ENCODE measurements around the gene KIAA0825. TPM values are rescaled to one million over a fixed set of nuclear protein-coding genes. Genes with fewer than 3 reads are reported as not detected.
"Not testable (repeated sequence)": the region's sequence is repeated elsewhere in the genome, so short reads cannot be mapped to it uniquely, and the experiment has no call there.

The KIAA0825 gene
- total and polyA plus RNA-seq, 12 donors, result 0.34 to 11.5 (median 3.1) TPM

DNA sequence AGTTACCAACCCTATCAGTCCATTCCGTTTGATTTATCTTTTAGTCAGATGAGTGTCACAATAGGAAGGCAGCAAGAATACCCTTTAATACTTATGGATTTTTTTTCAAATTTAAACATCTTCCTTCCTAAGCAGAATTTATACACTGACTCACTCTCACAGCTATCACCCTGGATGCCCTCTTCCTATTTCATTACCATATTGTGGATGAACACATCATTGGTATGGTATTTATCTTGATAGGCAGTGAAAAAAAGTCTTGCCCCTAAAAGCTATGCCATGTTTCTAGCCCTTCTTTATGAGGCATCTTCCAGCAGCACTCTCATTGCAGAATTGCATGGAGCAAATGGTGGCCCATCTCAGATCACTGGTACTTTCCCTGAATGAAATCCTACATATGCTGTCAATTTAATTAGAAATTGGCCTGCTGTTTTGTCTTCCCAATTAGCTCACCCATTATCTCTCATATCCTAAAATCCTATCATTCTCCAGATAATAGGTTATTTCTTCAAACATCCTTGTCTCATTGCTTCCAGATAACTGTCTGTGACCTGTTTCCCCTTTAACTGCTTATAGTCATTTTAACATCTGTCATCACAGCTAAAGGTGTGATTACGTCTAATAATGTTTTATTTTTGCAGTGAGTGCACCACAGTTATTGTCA is 443.5 kb downstream of the KIAA0825 start:
- intact Hi-C loops (cut with DNase I), result no loop called here
- DNase-seq, result no peak
- no peak overlapping the region for H3K4me3 ChIP-seq
- no peaks in the 10 kb centered on the region for H3K27me3 ChIP-seq
- no peaks in the 10 kb centered on the region for H3K9me3 ChIP-seq (replicated peaks in 1 of 3)
- TF ChIP-seq, protein P1, sequence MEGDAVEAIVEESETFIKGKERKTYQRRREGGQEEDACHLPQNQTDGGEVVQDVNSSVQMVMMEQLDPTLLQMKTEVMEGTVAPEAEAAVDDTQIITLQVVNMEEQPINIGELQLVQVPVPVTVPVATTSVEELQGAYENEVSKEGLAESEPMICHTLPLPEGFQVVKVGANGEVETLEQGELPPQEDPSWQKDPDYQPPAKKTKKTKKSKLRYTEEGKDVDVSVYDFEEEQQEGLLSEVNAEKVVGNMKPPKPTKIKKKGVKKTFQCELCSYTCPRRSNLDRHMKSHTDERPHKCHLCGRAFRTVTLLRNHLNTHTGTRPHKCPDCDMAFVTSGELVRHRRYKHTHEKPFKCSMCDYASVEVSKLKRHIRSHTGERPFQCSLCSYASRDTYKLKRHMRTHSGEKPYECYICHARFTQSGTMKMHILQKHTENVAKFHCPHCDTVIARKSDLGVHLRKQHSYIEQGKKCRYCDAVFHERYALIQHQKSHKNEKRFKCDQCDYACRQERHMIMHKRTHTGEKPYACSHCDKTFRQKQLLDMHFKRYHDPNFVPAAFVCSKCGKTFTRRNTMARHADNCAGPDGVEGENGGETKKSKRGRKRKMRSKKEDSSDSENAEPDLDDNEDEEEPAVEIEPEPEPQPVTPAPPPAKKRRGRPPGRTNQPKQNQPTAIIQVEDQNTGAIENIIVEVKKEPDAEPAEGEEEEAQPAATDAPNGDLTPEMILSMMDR (IDR thresholded peaks at IDR 0.05), result no peak
- no peak for TF ChIP-seq POLR2A (IDR thresholded peaks at IDR 0.05)
- H3K4me1 ChIP-seq (replicated peaks in 1 of 2), result no peaks in the 10 kb centered on the region
- 80 to 94% (median 91%) methylated on average over 2 of the region's 2 CpGs for WGBS, 4 donors
- no peaks in the 10 kb centered on the region for H3K36me3 ChIP-seq (replicated peaks in 1 of 2)
- no peak overlapping the region for H3K27ac ChIP-seq

DNA sequence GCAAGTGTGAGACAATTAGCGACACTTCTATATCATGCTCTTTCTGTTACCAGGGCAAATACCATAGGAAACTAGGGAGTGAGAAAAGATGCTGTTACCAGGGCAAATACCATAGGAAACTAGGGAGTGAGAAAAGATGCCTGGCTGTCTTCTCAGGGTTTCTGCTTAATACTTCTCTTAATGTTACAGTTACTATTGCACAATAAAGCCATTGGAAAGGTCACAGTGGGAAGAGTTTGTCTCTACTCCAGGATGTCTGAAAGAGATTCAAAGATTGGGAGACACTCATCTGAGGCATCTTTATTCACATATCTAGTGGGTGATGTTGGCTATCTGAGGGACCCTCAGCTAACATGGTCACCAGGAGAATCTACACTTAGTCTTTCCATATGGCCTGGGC is 445.3 kb downstream of the KIAA0825 start:
- 94 to 99% (median 96%) methylated on average over 1 of the region's 1 CpG for WGBS, 4 donors
- DNase-seq, result no peak

DNA sequence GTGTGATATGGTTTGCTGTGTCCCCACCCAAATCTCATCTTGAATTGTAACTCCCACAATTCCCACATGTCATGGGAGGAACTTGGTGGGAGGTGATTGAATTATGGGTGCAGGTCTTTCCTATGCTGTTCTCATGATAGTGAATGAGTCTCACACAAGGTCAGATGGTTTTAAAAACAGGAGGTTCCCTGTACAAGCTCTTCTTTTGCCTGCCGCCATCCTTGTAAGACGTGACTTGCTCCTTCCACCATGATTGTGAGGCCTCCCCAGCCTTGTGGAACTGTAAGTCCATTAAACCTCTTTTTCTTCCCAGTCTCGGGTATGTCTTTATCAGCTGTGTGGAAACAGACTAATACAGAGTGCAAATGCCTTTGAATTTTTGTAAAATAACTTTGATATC is 447.3 kb downstream of the KIAA0825 start:
- H3K4me3 ChIP-seq; H3K36me3 ChIP-seq (replicated peaks in 1 of 2); DNase-seq; H3K4me1 ChIP-seq (replicated peaks in 1 of 2); H3K9me3 ChIP-seq (replicated peaks in 1 of 3); H3K27me3 ChIP-seq; intact Hi-C loops (cut with DNase I); H3K27ac ChIP-seq: not testable (repeated sequence)
- WGBS, 4 donors, result 91 to 95% (median 93%) methylated on average over 3 of the region's 3 CpGs

More for the DNA sequence above, 445.3 kb downstream of the KIAA0825 start:
- Histone ChIP-seq H3K4me3 (no peak overlapping the region), H3K27ac (no peak overlapping the region), H3K9me3 (replicated peaks in 1 of 3) (no peaks in the 10 kb centered on the region), H3K27me3 (no peaks in the 10 kb centered on the region), H3K4me1 (replicated peaks in 1 of 2) (no peaks in the 10 kb centered on the region), H3K36me3 (replicated peaks in 1 of 2) (no peaks in the 10 kb centered on the region)
- TF ChIP-seq POLR2A (IDR thresholded peaks at IDR 0.05), result no peak
- intact Hi-C loops (cut with DNase I), result no loop called here

DNA sequence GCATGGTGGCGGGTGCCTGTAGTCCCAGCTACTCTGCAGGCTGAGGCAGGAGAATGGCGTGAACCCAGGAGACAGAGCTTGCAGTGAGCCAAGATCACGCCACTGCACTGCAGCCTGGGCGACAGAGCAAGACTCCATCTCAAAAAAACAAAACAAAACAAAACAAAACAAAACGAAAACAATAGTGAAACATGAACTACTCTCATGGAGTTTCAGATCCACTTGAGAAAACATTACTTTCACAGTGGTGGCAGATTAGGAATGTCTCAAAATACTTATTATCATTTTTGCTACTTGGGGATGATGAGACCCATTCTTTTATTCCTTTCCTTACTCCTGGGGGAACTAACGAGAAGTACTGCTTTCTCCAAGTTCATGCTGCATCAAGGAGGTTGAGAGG is 448.2 kb downstream of the KIAA0825 start:
- H3K36me3 ChIP-seq (replicated peaks in 1 of 2); intact Hi-C loops (cut with DNase I); H3K9me3 ChIP-seq (replicated peaks in 1 of 3); H3K27ac ChIP-seq; H3K27me3 ChIP-seq; H3K4me1 ChIP-seq (replicated peaks in 1 of 2); DNase-seq; H3K4me3 ChIP-seq: not testable (repeated sequence)
- WGBS, 4 donors, result 87 to 93% (median 89%) methylated on average over 6 of the region's 6 CpGs

DNA sequence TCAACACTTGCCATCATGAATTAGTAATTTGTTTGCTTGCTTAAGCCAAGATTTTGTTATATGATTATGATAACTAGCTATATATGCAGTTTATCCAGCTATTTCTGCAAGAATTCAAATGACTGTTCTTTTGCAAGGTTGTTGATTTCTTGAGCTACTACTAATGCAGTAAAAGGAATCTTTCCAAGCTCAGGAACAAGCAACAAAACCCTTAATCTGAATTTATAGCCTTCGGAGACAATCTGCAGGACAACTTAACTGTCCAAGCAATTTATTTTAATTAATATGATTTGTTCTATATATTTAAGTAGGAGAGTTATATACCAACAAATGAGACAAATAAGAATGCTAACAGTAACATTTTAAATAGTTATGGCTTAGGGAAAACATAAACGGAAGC is 450.3 kb downstream of the KIAA0825 start:
- no peaks in the 10 kb centered on the region for H3K27me3 ChIP-seq
- intact Hi-C loops (cut with DNase I), result no loop called here
- no peak for TF ChIP-seq POLR2A (IDR thresholded peaks at IDR 0.05)
- TF ChIP-seq, protein P1 (IDR thresholded peaks at IDR 0.05), result no peak
- no peaks in the 10 kb centered on the region for H3K9me3 ChIP-seq (replicated peaks in 1 of 3)
- 88 to 95% (median 93%) methylated on average over 2 of the region's 2 CpGs for WGBS, 4 donors
- H3K4me3 ChIP-seq, result no peak overlapping the region
- no peak for DNase-seq
- no peak overlapping the region for H3K27ac ChIP-seq
- H3K36me3 ChIP-seq (replicated peaks in 1 of 2), result no peaks in the 10 kb centered on the region
- H3K4me1 ChIP-seq (replicated peaks in 1 of 2), result no peaks in the 10 kb centered on the region

DNA sequence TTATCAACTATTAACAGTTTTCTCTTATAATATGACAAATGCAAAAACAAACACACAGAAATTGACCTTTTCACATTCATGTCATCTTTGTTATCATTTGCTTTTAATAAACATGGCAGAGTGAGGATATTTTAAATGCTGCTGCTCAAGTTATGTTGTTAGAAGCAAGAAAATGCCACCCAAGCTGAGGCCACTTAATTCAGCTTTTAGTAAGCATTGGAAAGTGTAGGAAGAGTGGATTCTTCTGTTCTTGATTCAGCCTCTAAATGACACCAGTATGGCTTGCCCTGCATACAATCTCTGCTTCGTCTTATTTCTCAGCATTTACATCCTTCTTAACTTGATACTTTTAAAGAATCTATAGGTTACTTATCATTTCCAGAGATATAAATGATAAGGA is 456.6 kb downstream of the KIAA0825 start:
- Histone ChIP-seq H3K4me3 (no peak overlapping the region), H3K4me1 (replicated peaks in 1 of 2) (no peaks in the 10 kb centered on the region), H3K9me3 (replicated peaks in 1 of 3) (no peaks in the 10 kb centered on the region), H3K36me3 (replicated peaks in 1 of 2) (no peaks in the 10 kb centered on the region), H3K27me3 (no peaks in the 10 kb centered on the region), H3K27ac (no peak overlapping the region)
- TF ChIP-seq, protein P1 (IDR thresholded peaks at IDR 0.05), result no peak
- no peak for TF ChIP-seq POLR2A (IDR thresholded peaks at IDR 0.05)
- DNase-seq, result no peak
- intact Hi-C loops (cut with DNase I), result no loop called here
- 68 to 88% (median 73%) methylated on average over 1 of the region's 1 CpG for WGBS, 4 donors

Data from adrenal gland (tissue), 12 donors.